B cell (primary cell): ENCODE results near the gene MAST2.

Experiments
- EZH2 ChIP-seq: IDR thresholded peaks from 2 replicates; pipeline ENCODE4 v1.6.1; 2012; ENCODE audit warnings: borderline replicate concordance, low read depth, mild to moderate bottlenecking, moderate library complexity, low read length; ENCODE audit not compliant: insufficient read depth, poor library complexity, severe bottlenecking
- TF ChIP-seq, protein P1 (sequence below): fragments of 200-600 bp; IDR thresholded peaks from one replicate; pipeline ENCODE4 v1.8.0; 2022; ENCODE audit warnings: antibody characterized with exemption, mild to moderate bottlenecking

DNA sequence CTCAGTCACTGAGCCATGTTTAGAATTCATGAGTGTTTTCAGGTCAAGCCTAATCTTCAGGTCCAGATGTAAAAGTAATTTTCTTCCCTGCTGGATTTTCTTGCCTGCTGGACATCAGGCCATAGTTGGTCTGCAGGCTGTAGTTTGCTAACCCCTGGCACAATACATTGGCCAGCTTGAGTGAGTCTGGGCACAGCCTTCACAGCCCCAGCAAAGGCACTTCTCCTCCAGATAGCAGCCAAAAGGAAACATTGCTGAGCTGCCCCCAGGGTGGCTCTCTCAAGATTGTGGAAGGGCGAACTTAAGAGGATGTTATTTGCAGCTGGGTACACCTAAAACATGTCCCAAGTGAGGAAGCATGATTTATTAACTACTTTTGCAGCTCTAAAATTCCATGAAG lies 202.2 kb downstream of the MAST2 start:
- TF ChIP-seq, protein P1, sequence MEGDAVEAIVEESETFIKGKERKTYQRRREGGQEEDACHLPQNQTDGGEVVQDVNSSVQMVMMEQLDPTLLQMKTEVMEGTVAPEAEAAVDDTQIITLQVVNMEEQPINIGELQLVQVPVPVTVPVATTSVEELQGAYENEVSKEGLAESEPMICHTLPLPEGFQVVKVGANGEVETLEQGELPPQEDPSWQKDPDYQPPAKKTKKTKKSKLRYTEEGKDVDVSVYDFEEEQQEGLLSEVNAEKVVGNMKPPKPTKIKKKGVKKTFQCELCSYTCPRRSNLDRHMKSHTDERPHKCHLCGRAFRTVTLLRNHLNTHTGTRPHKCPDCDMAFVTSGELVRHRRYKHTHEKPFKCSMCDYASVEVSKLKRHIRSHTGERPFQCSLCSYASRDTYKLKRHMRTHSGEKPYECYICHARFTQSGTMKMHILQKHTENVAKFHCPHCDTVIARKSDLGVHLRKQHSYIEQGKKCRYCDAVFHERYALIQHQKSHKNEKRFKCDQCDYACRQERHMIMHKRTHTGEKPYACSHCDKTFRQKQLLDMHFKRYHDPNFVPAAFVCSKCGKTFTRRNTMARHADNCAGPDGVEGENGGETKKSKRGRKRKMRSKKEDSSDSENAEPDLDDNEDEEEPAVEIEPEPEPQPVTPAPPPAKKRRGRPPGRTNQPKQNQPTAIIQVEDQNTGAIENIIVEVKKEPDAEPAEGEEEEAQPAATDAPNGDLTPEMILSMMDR: no peak
- TF ChIP-seq EZH2: no peak
